HTR-8/SVneo (cell line): ENCODE data around the gene TEX22.
"Not testable (repeated sequence)": the region's sequence is repeated elsewhere in the genome, so short reads cannot be mapped to it uniquely, and the experiment has no call there.

Experiments used
- DNase-seq: peaks from one replicate; pipeline ENCODE4 v3.0.0; 2011; ENCODE audit warnings: low spot score, mixed read lengths; ENCODE audit not compliant: insufficient read length
- FAIRE-seq: peaks from 2 replicates; lab custom pipeline; 2011; peaks lifted over from hg19 to GRCh38; lab: Jason Lieb, UNC

Gene TEX22

GRCh38 chr14:105398044-105398725 lies at the start of gene TEX22:
TEX22 (plus strand) TSS chr14:105398538; CDS start chr14:105399341, 803 bp downstream.
- FAIRE-seq (peak; percentile 74), DNase-seq (peak; percentile 82)

GRCh38 chr14:105348945-105349699 lies 49.2 kb upstream of the TEX22 start:
- FAIRE-seq (no peak), DNase-seq (no peak)

- FAIRE-seq (peak; percentile 33), DNase-seq (no peak)
Observed at GRCh38 chr14:105349992-105350391, 48.3 kb upstream of the TEX22 start.

GRCh38 chr14:105350450-105351244 lies 47.7 kb upstream of the TEX22 start:
- FAIRE-seq (no peak), DNase-seq (no peak)

- FAIRE-seq = no peak
- no peak for DNase-seq
Observed at GRCh38 chr14:105351410-105351809, 46.9 kb upstream of the TEX22 start.

GRCh38 chr14:105351920-105352851 lies 46.2 kb upstream of the TEX22 start:
- FAIRE-seq = peak; percentile 83
- peak; percentile 96 for DNase-seq

GRCh38 chr14:105353136-105353535 lies 45.2 kb upstream of the TEX22 start:
- FAIRE-seq = no peak

GRCh38 chr14:105354541-105354940 lies 43.8 kb upstream of the TEX22 start:
- no peak for FAIRE-seq
- DNase-seq = no peak

More at GRCh38 chr14:105353136-105353535, 45.2 kb upstream of the TEX22 start:
- DNase-seq = no peak

- DNase-seq = no peak
- FAIRE-seq = no peak
Observed at GRCh38 chr14:105355049-105355575, 43.2 kb upstream of the TEX22 start.

GRCh38 chr14:105355850-105356604 lies 42.3 kb upstream of the TEX22 start:
- FAIRE-seq = no peak
- DNase-seq = no peak

- no peak for FAIRE-seq
- no peak for DNase-seq
Observed at GRCh38 chr14:105356927-105357326, 41.4 kb upstream of the TEX22 start.

- FAIRE-seq = no peak
- no peak for DNase-seq
Observed at GRCh38 chr14:105357626-105358025, 40.7 kb upstream of the TEX22 start.

GRCh38 chr14:105358140-105358846 lies 40.0 kb upstream of the TEX22 start:
- no peak for FAIRE-seq
- no peak for DNase-seq

- DNase-seq = no peak
- FAIRE-seq = no peak
Observed at GRCh38 chr14:105358943-105359342, 39.4 kb upstream of the TEX22 start.

GRCh38 chr14:105361412-105361811 lies 36.9 kb upstream of the TEX22 start:
- DNase-seq, FAIRE-seq: not testable (repeated sequence)

GRCh38 chr14:105363847-105364708 lies 34.3 kb upstream of the TEX22 start:
- DNase-seq (peak; percentile 80), FAIRE-seq (peak; percentile 95)

- no peak for FAIRE-seq
- no peak for DNase-seq
Observed at GRCh38 chr14:105365101-105365500, 33.2 kb upstream of the TEX22 start.
